ENCODE data around the gene RPS6KA5.
"Not testable (repeated sequence)": the region's sequence is repeated elsewhere in the genome, so short reads cannot be mapped to it uniquely, and the experiment has no call there.

RPS6KA5 gene

GRCh38 chr14:90986510-90986909 lies 73.9 kb downstream of the RPS6KA5 start:
- no peak for DNase-seq

GRCh38 chr14:90985601-90986242 lies 74.7 kb downstream of the RPS6KA5 start:
- no peak for DNase-seq

DNA sequence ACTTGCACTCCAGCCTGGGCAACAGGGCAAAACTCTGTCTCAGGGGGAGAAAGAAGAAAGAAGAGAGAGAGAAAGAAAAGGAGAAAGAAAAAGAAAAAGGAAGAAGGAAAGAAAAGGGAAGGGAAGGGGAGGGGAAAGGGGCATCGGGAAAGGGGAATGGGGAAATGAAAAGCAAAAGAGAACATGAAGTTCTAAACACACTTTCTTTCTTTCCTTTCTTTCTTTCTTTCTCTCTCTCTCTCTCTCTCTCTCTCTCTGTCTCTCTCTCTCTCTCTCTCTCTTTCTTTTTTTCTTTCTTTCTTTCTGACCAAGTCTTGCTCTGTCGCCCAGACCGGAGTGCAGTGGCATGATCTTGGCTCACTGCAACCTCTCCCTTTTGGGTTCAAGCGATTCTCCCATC lies 76.9 kb downstream of the RPS6KA5 start:
- DNase-seq = no peak

DNA sequence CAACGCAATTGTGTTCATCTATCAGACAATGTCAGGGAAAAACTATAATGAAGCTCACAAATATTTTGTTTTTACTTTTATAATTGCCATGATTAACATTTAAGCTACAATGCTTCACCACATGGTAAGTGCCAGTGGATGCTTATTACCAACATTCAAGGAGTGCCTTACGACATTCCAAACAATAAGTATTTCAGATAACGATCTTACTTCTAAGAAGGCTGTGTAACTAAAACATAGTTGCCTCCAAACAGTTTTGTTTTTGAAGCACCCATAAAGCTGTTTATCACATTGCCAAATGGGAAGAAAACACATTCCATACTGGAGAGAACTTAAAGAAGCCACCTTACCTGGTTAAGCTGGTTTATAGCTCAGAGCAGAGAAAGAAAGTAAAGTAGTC lies 78.8 kb downstream of the RPS6KA5 start:
- no peak for DNase-seq

GRCh38 chr14:90980636-90981035 lies 79.8 kb downstream of the RPS6KA5 start:
- DNase-seq = not testable (repeated sequence)

- no peak for DNase-seq
Measured at GRCh38 chr14:90979515-90979914, 80.9 kb downstream of the RPS6KA5 start.

DNA sequence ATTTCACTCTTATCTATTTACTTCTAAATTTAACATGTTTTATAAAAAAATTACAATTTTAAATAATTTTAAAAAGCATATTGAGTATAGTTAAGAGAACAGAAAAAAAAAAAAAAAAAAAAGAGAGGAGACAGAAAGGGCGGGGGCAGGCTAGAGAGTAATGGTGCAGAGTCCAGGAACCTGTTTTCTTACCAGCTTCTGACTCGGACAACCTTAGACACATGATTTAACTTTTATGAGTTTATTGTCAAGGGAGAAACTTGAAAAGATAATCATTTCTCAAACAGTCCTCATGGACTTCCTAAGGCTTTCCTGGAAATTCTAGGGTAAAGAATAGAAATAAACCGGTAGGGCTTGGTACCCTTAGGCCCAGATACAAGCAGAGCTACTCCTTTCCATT lies 84.3 kb downstream of the RPS6KA5 start:
- DNase-seq = no peak

- DNase-seq = no peak
Measured at GRCh38 chr14:90971687-90972086, 88.8 kb downstream of the RPS6KA5 start.

GRCh38 chr14:90970167-90970600 lies 90.3 kb downstream of the RPS6KA5 start:
- no peak for DNase-seq

GRCh38 chr14:90969531-90970166 lies 90.8 kb downstream of the RPS6KA5 start:
- no peak for DNase-seq

- DNase-seq = no peak
Measured at GRCh38 chr14:90968025-90968424, 92.4 kb downstream of the RPS6KA5 start.

- DNase-seq = no peak
Measured at GRCh38 chr14:90966493-90966892, 93.9 kb downstream of the RPS6KA5 start.

GRCh38 chr14:90965765-90966164 lies 94.7 kb downstream of the RPS6KA5 start:
- no peak for DNase-seq

DNA sequence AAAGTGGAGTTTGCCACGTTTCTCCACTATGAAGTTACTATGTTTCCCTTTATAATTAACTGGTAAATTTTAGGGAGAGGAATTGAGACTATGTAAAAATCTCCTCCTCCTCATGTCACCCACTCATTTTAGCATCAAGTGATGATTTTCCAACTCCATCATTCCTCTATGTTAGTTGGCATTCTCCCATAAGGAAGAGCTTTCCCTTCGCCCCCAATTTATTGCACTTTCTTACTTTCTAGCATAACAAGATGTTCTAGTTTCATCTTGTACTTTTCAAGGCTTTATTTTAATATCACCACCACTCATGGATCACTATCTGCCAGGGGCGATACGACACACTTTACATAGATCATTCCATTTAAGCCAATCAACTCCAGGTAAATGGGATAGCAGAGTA lies 97.1 kb downstream of the RPS6KA5 start:
- DNase-seq = no peak

DNA sequence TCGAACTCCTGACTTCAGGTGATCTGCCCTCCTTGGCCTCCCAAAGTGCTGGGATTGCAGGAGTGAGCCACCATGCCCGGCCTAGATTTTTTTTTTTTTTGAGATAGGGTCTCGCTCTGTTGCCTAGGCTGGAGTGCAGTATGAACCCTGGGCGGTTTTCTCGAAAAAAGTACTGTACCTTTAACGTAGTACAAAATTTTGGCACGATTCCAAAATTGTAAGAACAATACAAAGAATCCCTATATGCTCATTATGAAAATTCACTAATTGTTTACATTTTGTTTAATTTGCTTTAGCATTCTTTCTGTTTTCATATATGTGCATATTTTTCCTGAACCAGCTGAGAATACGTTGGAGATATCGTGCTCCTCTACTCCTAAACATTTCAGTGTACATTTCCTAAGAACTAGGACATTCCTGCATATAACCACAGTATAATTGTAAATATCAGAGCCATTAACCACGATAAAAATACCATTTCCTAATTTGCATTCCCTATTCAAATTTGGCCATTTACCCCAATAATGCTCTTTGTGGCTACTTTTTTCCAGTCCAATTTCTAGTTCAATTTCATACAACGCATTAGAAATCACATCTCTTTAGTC lies 97.8 kb downstream of the RPS6KA5 start:
- no peak for DNase-seq

DNA sequence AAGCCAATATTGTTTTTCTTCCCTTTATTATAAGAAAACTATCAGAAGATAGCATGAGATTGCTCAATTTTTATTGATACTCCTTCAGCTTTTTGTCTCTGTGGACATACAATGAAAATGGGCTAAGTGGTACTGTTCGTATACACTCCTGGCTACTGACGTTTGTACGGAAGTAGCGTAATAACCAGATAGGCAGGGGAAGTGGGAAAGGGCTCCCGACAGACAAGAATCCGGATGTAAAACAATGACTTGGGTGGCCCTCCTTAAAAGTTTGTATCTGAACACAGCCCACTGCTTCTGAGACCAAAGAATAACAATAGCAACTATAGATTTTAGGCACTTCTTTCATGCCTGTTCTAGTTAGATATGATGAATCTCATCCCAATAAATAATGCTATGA lies 99.6 kb downstream of the RPS6KA5 start:
- no peak for DNase-seq

DNA sequence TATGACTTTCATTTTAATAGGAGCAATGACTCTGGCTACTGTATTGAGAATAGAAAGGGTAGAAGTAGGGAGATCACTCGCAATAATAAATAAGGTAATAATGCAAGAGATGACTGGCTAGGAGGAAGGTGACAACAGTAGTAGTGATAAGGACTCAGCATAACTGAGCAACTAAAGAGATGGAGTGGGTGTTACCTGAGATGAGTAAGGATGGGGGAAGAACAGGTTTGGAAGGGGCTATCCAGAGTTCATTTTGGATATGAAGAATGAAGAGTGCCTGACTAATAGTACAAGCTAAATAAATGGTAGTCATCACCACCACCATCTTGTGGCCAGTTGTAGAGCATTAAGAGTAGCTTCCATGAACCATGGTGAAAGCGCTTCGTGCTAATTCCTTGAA lies 101.1 kb downstream of the RPS6KA5 start:
- no peak for DNase-seq

DNA sequence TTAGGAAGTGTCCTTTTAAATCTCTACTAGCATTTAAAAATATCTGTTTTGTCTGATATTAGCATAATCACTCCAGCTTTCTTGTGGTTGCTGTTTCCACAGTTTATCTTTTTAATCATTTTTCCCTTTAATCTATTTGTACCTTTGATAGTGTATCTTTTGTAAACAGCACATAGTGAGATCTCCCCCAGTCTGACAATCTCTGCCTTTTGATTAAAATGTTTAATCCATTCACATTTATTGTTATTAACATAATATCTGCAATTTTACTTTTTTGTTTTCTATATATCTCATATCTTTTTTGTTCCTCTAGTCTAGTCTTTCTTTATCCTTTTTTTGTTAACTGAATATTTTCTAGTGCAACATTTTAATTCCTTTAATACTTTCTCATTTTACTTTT lies 104.2 kb downstream of the RPS6KA5 start:
- no peak for DNase-seq

DNA sequence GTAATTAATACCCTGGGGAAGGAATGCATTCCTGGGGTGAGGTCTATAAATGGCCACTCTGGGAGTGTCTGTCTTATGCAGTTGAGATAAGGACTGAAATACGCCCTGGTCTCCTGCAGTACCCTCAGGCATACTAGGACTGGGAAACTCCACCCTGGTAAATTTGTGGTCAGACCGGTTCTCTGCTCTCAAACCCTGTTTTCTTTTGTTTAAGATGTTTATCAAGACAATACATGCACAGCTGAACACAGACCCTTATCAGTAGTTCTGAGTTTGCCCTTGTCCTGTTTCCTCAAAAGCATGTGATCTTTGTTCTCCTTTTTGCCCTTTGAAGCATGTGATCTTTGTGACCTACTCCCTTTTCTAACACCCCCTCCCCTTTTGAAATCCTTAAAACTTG lies 106.8 kb downstream of the RPS6KA5 start:
- not testable (repeated sequence) for DNase-seq

DNA sequence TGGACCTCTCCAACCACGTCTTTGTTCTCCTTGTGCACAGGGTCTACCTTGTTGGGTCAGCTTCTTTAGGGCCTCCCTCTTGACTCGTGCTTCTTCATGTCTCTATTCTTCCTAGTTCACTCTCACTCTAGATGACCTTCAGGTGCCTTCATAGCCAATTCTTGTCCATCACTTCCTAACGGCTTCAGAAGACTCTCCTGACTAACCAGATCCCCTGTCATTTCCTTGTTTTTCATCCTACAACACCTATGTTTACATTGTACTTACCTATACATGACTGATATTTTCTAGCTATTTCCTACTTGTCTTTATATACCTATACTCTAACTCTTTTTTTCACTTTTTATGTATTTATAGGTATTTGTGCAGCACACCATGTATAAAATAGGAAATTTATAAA lies 117.1 kb downstream of the RPS6KA5 start:
- no peak for DNase-seq

GRCh38 chr14:90942511-90942910 lies 117.9 kb downstream of the RPS6KA5 start:
- no peak for DNase-seq

DNA sequence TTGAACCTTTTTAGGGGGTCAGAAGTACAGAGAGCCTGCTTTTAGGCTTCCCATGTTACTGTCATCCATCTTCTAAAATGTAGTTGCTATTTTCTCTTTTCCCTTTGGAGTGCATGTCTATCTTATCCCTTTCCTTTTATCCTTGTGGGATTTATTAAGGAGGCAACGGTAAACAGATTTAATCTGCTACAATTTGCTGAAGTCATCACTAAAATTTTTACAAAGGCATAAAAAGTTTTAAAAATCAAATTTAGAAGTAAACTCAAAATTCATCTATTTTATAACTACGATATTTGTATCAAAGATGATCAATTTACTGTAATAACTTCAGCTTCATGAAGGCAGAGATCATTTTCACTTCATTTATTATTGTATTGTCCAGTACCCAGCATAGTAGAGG lies 118.7 kb downstream of the RPS6KA5 start:
- no peak for DNase-seq

DNA sequence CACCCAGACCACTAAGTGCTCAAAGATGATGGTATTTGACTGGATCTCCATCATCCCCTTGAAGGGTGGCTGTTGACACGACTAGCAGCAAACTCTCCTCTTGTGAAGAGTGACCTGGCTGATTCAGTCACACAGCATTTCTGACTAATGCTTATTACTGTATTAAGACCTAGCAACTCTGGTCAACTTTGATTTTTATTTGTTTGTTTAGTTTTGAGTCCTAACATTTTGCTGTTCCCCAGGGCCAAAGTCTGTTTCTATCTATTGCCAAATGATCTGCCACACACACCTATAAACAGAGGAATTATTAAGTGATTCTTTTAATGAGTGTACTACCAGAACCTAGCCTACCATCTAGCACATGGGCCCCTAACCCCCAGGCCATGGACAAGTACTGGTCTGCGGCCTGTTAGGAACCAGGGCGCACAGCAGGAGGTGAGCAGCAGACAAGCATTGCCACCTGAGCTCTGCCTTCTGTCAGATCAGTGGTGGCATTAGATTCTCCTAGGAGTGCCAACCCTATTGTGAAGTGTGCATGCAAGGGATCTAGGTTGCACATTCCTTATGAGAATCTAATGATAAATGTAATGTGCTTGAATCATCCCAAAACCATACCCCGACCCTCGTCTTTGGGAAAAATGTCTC lies 120.0 kb downstream of the RPS6KA5 start:
- DNase-seq = no peak
